Cardiac muscle cell (in vitro differentiated cells and primary cell): ENCODE measurements around the gene DAZAP2. TPM values are rescaled to one million over a fixed set of nuclear protein-coding genes. Genes with fewer than 3 reads are reported as not detected.

Experiments used
- DNase-seq, 2 donors: peaks; one replicate each; pipeline versions ENCODE4 v3.0.0 to v3.0.0-alpha.2; 2010 to 2017; ENCODE audit warnings: low read depth in 1 of 2, low spot score in 1 of 2
- H3K27ac ChIP-seq: fragments of 200-600 bp; sonication (generic); 2 replicates; pipeline ENCODE4 v1.5.1; 2016
- H3K27me3 ChIP-seq: fragments of 200-600 bp; sonication (generic); 2 replicates; pipeline ENCODE4 v1.6.0; 2016; ENCODE audit warnings: control low read depth
- H3K36me3 ChIP-seq: fragments of 200-600 bp; sonication (generic); 2 replicates; pipeline ENCODE4 v1.5.1; 2016; ENCODE audit warnings: control low read depth
- H3K4me1 ChIP-seq: fragments of 200-600 bp; sonication (generic); 2 replicates; pipeline ENCODE4 v1.8.1; 2017; ENCODE audit warnings: low read depth, mild to moderate bottlenecking, mixed run types
- H3K4me3 ChIP-seq: fragments of 200-600 bp; sonication (generic); 2 replicates; pipeline ENCODE4 v1.5.1; 2016; ENCODE audit warnings: mild to moderate bottlenecking
- H3K9me3 ChIP-seq: fragments of 200-600 bp; sonication (generic); 2 replicates; pipeline ENCODE4 v1.5.1; 2017; ENCODE audit warnings: low read depth, mild to moderate bottlenecking, control low read depth
- CTCF ChIP-seq: IDR thresholded peaks from 2 replicates; pipeline ENCODE4 v1.5.1; 2012; ENCODE audit warnings: low read depth, mild to moderate bottlenecking, low read length
- polyA plus RNA-seq: library from polyadenylated mRNA; unstranded; fragments of >200 nt; fragmentation: Nextera tagmentation; extraction: Ambion mirVana; gene quantifications from 2 replicates; pipeline ENCODE4 v1.2.1, GENCODE V29; 2016
- total RNA-seq: library from RNA; depleted of rRNA; stranded (reverse); fragments of >200 nt; gene quantifications from 2 replicates; pipeline ENCODE4 v1.2.3, GENCODE V29; 2016

DAZAP2 gene
- total and polyA plus RNA-seq, 2 experiments from 2014 or later: 105 to 147 TPM

GRCh38 chr12:51195841-51196240, 42.8 kb upstream of the DAZAP2 start:
- Histone ChIP-seq H3K9me3 (no peaks in the 10 kb centered on the region), H3K4me3 (no peak overlapping the region), H3K36me3 (no peaks in the 10 kb centered on the region), H3K27ac (no peak overlapping the region), H3K4me1 (peaks cover 4% of the 10 kb centered on the region), H3K27me3 (no peaks in the 10 kb centered on the region)
- no peak for DNase-seq
- TF ChIP-seq CTCF: no peak

- H3K4me3 ChIP-seq: no peak overlapping the region
- no peak overlapping the region for H3K27ac ChIP-seq
- H3K27me3 ChIP-seq: no peaks in the 10 kb centered on the region
- H3K36me3 ChIP-seq: no peaks in the 10 kb centered on the region
- no peak for DNase-seq
- no peaks in the 10 kb centered on the region for H3K4me1 ChIP-seq
- no peak for TF ChIP-seq CTCF
- no peaks in the 10 kb centered on the region for H3K9me3 ChIP-seq
Observed at GRCh38 chr12:51196547-51196946, 42.1 kb upstream of the DAZAP2 start.

GRCh38 chr12:51197736-51198567, 40.7 kb upstream of the DAZAP2 start:
- no peak for DNase-seq
- Histone ChIP-seq H3K27ac (no peak overlapping the region), H3K9me3 (no peaks in the 10 kb centered on the region), H3K4me3 (no peak overlapping the region), H3K36me3 (no peaks in the 10 kb centered on the region), H3K27me3 (no peaks in the 10 kb centered on the region), H3K4me1 (no peaks in the 10 kb centered on the region)
- no peak for TF ChIP-seq CTCF

- H3K27me3 ChIP-seq: no peaks in the 10 kb centered on the region
- H3K27ac ChIP-seq: no peak overlapping the region
- H3K36me3 ChIP-seq: no peaks in the 10 kb centered on the region
- no peaks in the 10 kb centered on the region for H3K9me3 ChIP-seq
- DNase-seq: no peak
- H3K4me1 ChIP-seq: no peaks in the 10 kb centered on the region
- no peak overlapping the region for H3K4me3 ChIP-seq
- no peak for TF ChIP-seq CTCF
Observed at GRCh38 chr12:51198568-51199365, 39.9 kb upstream of the DAZAP2 start.

- H3K9me3 ChIP-seq: no peaks in the 10 kb centered on the region
- no peaks in the 10 kb centered on the region for H3K36me3 ChIP-seq
- no peaks in the 10 kb centered on the region for H3K4me1 ChIP-seq
- no peak for TF ChIP-seq CTCF
- DNase-seq: no peak
- H3K27ac ChIP-seq: no peak overlapping the region
- H3K27me3 ChIP-seq: no peaks in the 10 kb centered on the region
- H3K4me3 ChIP-seq: no peak overlapping the region
Observed at GRCh38 chr12:51199366-51199945, 39.2 kb upstream of the DAZAP2 start.
